Spinal cord (tissue), 10 donors: ENCODE measurements around the gene ZNRD2. TPM values are rescaled to one million over a fixed set of nuclear protein-coding genes. Genes with fewer than 3 reads are reported as not detected.

Experiments
- DNase-seq, 6 donors: peaks; one replicate each; pipeline versions ENCODE4 v3.0.0 to v3.0.0-alpha.2; 2013 to 2015; ENCODE audit warnings: low spot score in 6 of 6, low read depth in 4 of 6
- H3K27ac ChIP-seq: one replicate; pipeline ENCODE4 v1.5.1; 2013; ENCODE audit warnings: low read depth, low read length, control low read depth
- H3K27me3 ChIP-seq: one replicate; pipeline ENCODE4 v1.6.1; 2013; ENCODE audit warnings: low read length; ENCODE audit not compliant: control insufficient read depth, insufficient read depth
- H3K36me3 ChIP-seq: one replicate; pipeline ENCODE4 v1.6.1; 2013; ENCODE audit warnings: low read length; ENCODE audit not compliant: control insufficient read depth, insufficient read depth
- H3K4me1 ChIP-seq: one replicate; pipeline ENCODE4 v1.6.1; 2013; ENCODE audit warnings: low read length; ENCODE audit not compliant: control insufficient read depth, insufficient read depth
- H3K4me3 ChIP-seq: one replicate; pipeline ENCODE4 v1.5.1; 2013; ENCODE audit warnings: low read depth, low read length, control low read depth
- H3K9me3 ChIP-seq: one replicate; pipeline ENCODE4 v1.6.1; 2013; ENCODE audit warnings: low read length; ENCODE audit not compliant: control insufficient read depth, insufficient read depth
- WGBS: methylation state at CpG from one replicate; pipeline ENCODE4 v1.1.5; 2013; ENCODE audit warnings: missing lambda C conversion rate; ENCODE audit not compliant: insufficient coverage; 5-methylcytosine and 5-hydroxymethylcytosine counted together
- polyA plus RNA-seq, 2 donors: library from polyadenylated mRNA; unstranded; fragments of 120-200 nt; gene quantifications; one replicate each; pipeline ENCODE4 v1.2.1, GENCODE V29; 2013; ENCODE audit not compliant: insufficient read length in 2 of 2
- total RNA-seq, 2 donors: library from RNA; depleted of rRNA in 1 of 2; stranded (reverse); fragments of 120-200 nt in 1 of 2; fragments of >200 nt in 1 of 2; gene quantifications; one replicate each; pipeline versions ENCODE4 v1.2.3 to v1.2.4, GENCODE V29; 2013 to 2014
- donor health status: healthy.

Gene ZNRD2
- total and polyA plus RNA-seq, 4 donors, result 14.7 to 87.2 (median 54.1) TPM

- H3K4me3 ChIP-seq, result no peak overlapping the region
- peaks cover 18% of the 10 kb centered on the region for H3K27me3 ChIP-seq
- H3K27ac ChIP-seq, result no peak overlapping the region
- H3K4me1 ChIP-seq, result peaks cover 43% of the 10 kb centered on the region
- peaks cover 65% of the 10 kb centered on the region for H3K36me3 ChIP-seq
- H3K9me3 ChIP-seq, result no peaks in the 10 kb centered on the region
- 49% methylated on average over 2 of the region's 3 CpGs for WGBS
- no peak for DNase-seq
Measured at GRCh38 chr11:65578667-65579066, 8.4 kb downstream of the ZNRD2 start.

- peaks cover 43% of the 10 kb centered on the region for H3K4me1 ChIP-seq
- peaks cover 62% of the 10 kb centered on the region for H3K36me3 ChIP-seq
- H3K4me3 ChIP-seq, result no peak overlapping the region
- H3K27me3 ChIP-seq, result peaks cover 24% of the 10 kb centered on the region
- no peak for DNase-seq
- WGBS, result 95% methylated on average over 4 of the region's 4 CpGs
- H3K27ac ChIP-seq, result no peak overlapping the region
- no peaks in the 10 kb centered on the region for H3K9me3 ChIP-seq
Measured at GRCh38 chr11:65579291-65579690, 9.0 kb downstream of the ZNRD2 start.

GRCh38 chr11:65580031-65580692 lies 9.9 kb downstream of the ZNRD2 start:
- Histone ChIP-seq H3K4me1 (peaks cover 41% of the 10 kb centered on the region), H3K36me3 (peaks cover 56% of the 10 kb centered on the region), H3K4me3 (no peak overlapping the region), H3K27ac (no peak overlapping the region), H3K9me3 (no peaks in the 10 kb centered on the region), H3K27me3 (peaks cover 28% of the 10 kb centered on the region)
- DNase-seq, result no peak
- 94% methylated on average over 18 of the region's 19 CpGs for WGBS

- peaks cover 26% of the 10 kb centered on the region for H3K27me3 ChIP-seq
Measured at GRCh38 chr11:65580756-65581155, 10.5 kb downstream of the ZNRD2 start.

GRCh38 chr11:65581928-65582327 lies 11.7 kb downstream of the ZNRD2 start:
- 81% methylated on average over 3 of the region's 3 CpGs for WGBS
- Histone ChIP-seq H3K9me3 (no peaks in the 10 kb centered on the region), H3K27ac (no peak overlapping the region), H3K36me3 (peaks cover 47% of the 10 kb centered on the region), H3K4me3 (no peak overlapping the region), H3K4me1 (peaks cover 45% of the 10 kb centered on the region), H3K27me3 (peaks cover 24% of the 10 kb centered on the region)
- DNase-seq, result no peak

More at GRCh38 chr11:65580756-65581155, 10.5 kb downstream of the ZNRD2 start:
- DNase-seq, result no peak
- H3K27ac ChIP-seq, result no peak overlapping the region
- H3K4me3 ChIP-seq, result no peak overlapping the region
- peaks cover 52% of the 10 kb centered on the region for H3K36me3 ChIP-seq
- no peaks in the 10 kb centered on the region for H3K9me3 ChIP-seq
- 61% methylated on average over 2 of the region's 8 CpGs for WGBS
- peaks cover 42% of the 10 kb centered on the region for H3K4me1 ChIP-seq

- no peak overlapping the region for H3K4me3 ChIP-seq
- no peak for DNase-seq
- H3K27ac ChIP-seq, result no peak overlapping the region
- H3K36me3 ChIP-seq, result peaks cover 45% of the 10 kb centered on the region
- peaks cover 46% of the 10 kb centered on the region for H3K4me1 ChIP-seq
- 62% methylated on average over 3 of the region's 10 CpGs for WGBS
- no peaks in the 10 kb centered on the region for H3K9me3 ChIP-seq
- peaks cover 24% of the 10 kb centered on the region for H3K27me3 ChIP-seq
Measured at GRCh38 chr11:65583589-65583988, 13.3 kb downstream of the ZNRD2 start.

- no peak overlapping the region for H3K27ac ChIP-seq
- peaks cover 44% of the 10 kb centered on the region for H3K36me3 ChIP-seq
- peaks cover 24% of the 10 kb centered on the region for H3K27me3 ChIP-seq
- 72% methylated on average over 4 of the region's 8 CpGs for WGBS
- H3K4me1 ChIP-seq, result peaks cover 50% of the 10 kb centered on the region
- no peak for DNase-seq
- H3K4me3 ChIP-seq, result no peak overlapping the region
- no peaks in the 10 kb centered on the region for H3K9me3 ChIP-seq
Measured at GRCh38 chr11:65584106-65584505, 13.8 kb downstream of the ZNRD2 start.

- Histone ChIP-seq H3K9me3 (no peaks in the 10 kb centered on the region), H3K4me1 (peaks cover 56% of the 10 kb centered on the region), H3K27ac (no peak overlapping the region), H3K27me3 (peaks cover 24% of the 10 kb centered on the region), H3K36me3 (peaks cover 45% of the 10 kb centered on the region), H3K4me3 (no peak overlapping the region)
- DNase-seq, result peak in 2 of 6 donors; percentile 82 to 88
- WGBS, result 10% methylated on average over 46 of the region's 46 CpGs
Measured at GRCh38 chr11:65584723-65585171, 14.5 kb downstream of the ZNRD2 start.

- Histone ChIP-seq H3K27ac (no peak overlapping the region), H3K27me3 (peaks cover 26% of the 10 kb centered on the region), H3K9me3 (no peaks in the 10 kb centered on the region), H3K36me3 (peaks cover 43% of the 10 kb centered on the region), H3K4me3 (no peak overlapping the region), H3K4me1 (peaks cover 62% of the 10 kb centered on the region)
- DNase-seq, result peak in 1 of 6 donors; percentile 25
- WGBS, result 22% methylated on average over 48 of the region's 51 CpGs
Measured at GRCh38 chr11:65585396-65586246, 15.3 kb downstream of the ZNRD2 start.
